H1 (cell line): ENCODE results near the gene LPAR4. TPM values are rescaled to one million over a fixed set of nuclear protein-coding genes. Genes with fewer than 3 reads are reported as not detected.

Source experiments
- CTCF ChIA-PET: fragments of 300-600 bp; sonication (Branson Sonifier 250); formaldehyde crosslinking; loops from one replicate; lab custom pipeline; 2021; ENCODE audit not compliant: partially characterized antibody; lab: Charles Lee
- POLR2A ChIA-PET: fragments of 300-600 bp; sonication (Branson Sonifier 250); formaldehyde crosslinking; loops from one replicate; lab custom pipeline; 2021; ENCODE audit warnings: inconsistent platforms; ENCODE audit not compliant: partially characterized antibody; lab: Charles Lee
- DNase-seq, 2 experiments: peaks; one replicate each; pipeline versions ENCODE4 v3.0.0 to v3.0.0-alpha.2; 2010 to 2022; ENCODE audit warnings: low spot score in 2 of 2, low read depth in 1 of 2, mixed read lengths in 1 of 2
- FAIRE-seq: peaks from 2 replicates; lab custom pipeline; 2011; peaks lifted over from hg19 to GRCh38; lab: Jason Lieb, UNC
- H2AFZ ChIP-seq: 2 replicates; pipeline ENCODE4 v1.8.1; 2012; ENCODE audit warnings: low read length, inconsistent platforms
- H2AK5ac ChIP-seq: 2 replicates; pipeline ENCODE4 v1.6.1; 2013; ENCODE audit warnings: low read depth, low read length
- H2BK120ac ChIP-seq: replicated peaks from 2 replicates; pipeline ENCODE3; 2013; ENCODE audit warnings: low read depth, low read length, inconsistent platforms
- H2BK12ac ChIP-seq: 2 replicates; pipeline ENCODE4 v1.6.1; 2013; ENCODE audit warnings: low read depth, low read length
- H2BK15ac ChIP-seq: 2 replicates; pipeline ENCODE4 v1.6.1; 2013; ENCODE audit warnings: low read length
- H2BK20ac ChIP-seq: 2 replicates; pipeline ENCODE4 v1.6.1; 2013; ENCODE audit warnings: low read length
- H2BK5ac ChIP-seq: 2 replicates; pipeline ENCODE4 v1.6.1; 2013; ENCODE audit warnings: low read depth, low read length
- H3K14ac ChIP-seq: 2 replicates; pipeline ENCODE4 v1.6.1; 2013; ENCODE audit warnings: inconsistent platforms; ENCODE audit not compliant: insufficient read length
- H3K18ac ChIP-seq: 2 replicates; pipeline ENCODE4 v1.6.1; 2013; ENCODE audit warnings: low read length; ENCODE audit errors: extremely low read depth
- H3K23ac ChIP-seq: 2 replicates; pipeline ENCODE4 v1.6.1; 2013; ENCODE audit warnings: inconsistent platforms; ENCODE audit not compliant: insufficient read length
- H3K23me2 ChIP-seq: 2 replicates; pipeline ENCODE4 v1.6.1; 2013; ENCODE audit warnings: low read depth, low read length
- H3K27ac ChIP-seq: 2 replicates; pipeline ENCODE4 v1.6.1; 2011; ENCODE audit warnings: low read depth, low read length, inconsistent platforms
- H3K27me3 ChIP-seq, 4 experiments: replicated peaks in 1 of 4; 1 replicate in 1 of 4; 2 replicates in 3 of 4; pipeline versions ENCODE4 v1.6.1 to v1.8.1; 2011 to 2013; ENCODE audit warnings: low read length in 3 of 4, mild to moderate bottlenecking in 3 of 4, inconsistent platforms in 2 of 4, mixed read lengths in 2 of 4, moderate library complexity in 1 of 4; ENCODE audit not compliant: control insufficient read depth in 3 of 4, insufficient read depth in 3 of 4; ENCODE audit errors: extremely low read depth in 1 of 4
- H3K36me3 ChIP-seq, 4 experiments: 2 replicates each; pipeline versions ENCODE4 v1.6.1 to v1.8.1; 2011 to 2013; ENCODE audit warnings: mild to moderate bottlenecking in 4 of 4, low read length in 3 of 4, moderate library complexity in 2 of 4, control low read depth in 1 of 4, inconsistent platforms in 1 of 4; ENCODE audit not compliant: insufficient read depth in 4 of 4, control insufficient read depth in 2 of 4
- H3K4ac ChIP-seq: replicated peaks from 2 replicates; pipeline ENCODE3; 2013; ENCODE audit warnings: low read length, low read depth, mixed read lengths, inconsistent platforms; ENCODE audit not compliant: insufficient read length
- H3K4me1 ChIP-seq, 4 experiments: replicated peaks in 1 of 4; 1 replicate in 1 of 4; 2 replicates in 3 of 4; pipeline versions ENCODE4 v1.6.1 to v1.8.1; 2011 to 2013; ENCODE audit warnings: low read length in 3 of 4, inconsistent platforms in 2 of 4, mixed read lengths in 1 of 4; ENCODE audit not compliant: insufficient read depth in 4 of 4, control insufficient read depth in 3 of 4
- H3K4me2 ChIP-seq, 2 experiments: 2 replicates each; pipeline versions ENCODE4 v1.6.1 to v1.8.1; 2011 to 2013; ENCODE audit warnings: low read depth in 2 of 2, low read length in 2 of 2, control low read depth in 1 of 2, inconsistent platforms in 1 of 2, mild to moderate bottlenecking in 1 of 2; ENCODE audit not compliant: insufficient read depth in 1 of 2
- H3K4me3 ChIP-seq, 4 experiments: fragments of 200-600, 300-600 bp in 1 of 4; sonication (generic), shearing (Covaris generic), sonication (Bioruptor Twin) in 1 of 4; 2 replicates each; pipeline versions ENCODE4 v1.5.1 to v1.8.1; 2011 to 2016; ENCODE audit warnings: low read length in 4 of 4, low read depth in 3 of 4, control low read depth in 2 of 4, inconsistent platforms in 2 of 4, mild to moderate bottlenecking in 2 of 4, mixed read lengths in 1 of 4, moderate library complexity in 1 of 4; ENCODE audit not compliant: insufficient read depth in 2 of 4; ENCODE audit errors: extremely low read depth in 1 of 4
- H3K56ac ChIP-seq: replicated peaks from 2 replicates; pipeline ENCODE3; 2013; ENCODE audit warnings: low read depth, mild to moderate bottlenecking, mixed read lengths, low read length, inconsistent platforms; ENCODE audit not compliant: insufficient read length
- H3K79me1 ChIP-seq: 2 replicates; pipeline ENCODE4 v1.6.1; 2013; ENCODE audit warnings: low read depth, low read length, control low read depth
- H3K79me2 ChIP-seq, 2 experiments: 2 replicates each; pipeline versions ENCODE4 v1.6.1 to v1.8.1; 2012 to 2013; ENCODE audit warnings: low read length in 2 of 2, mild to moderate bottlenecking in 2 of 2, inconsistent platforms in 1 of 2; ENCODE audit not compliant: insufficient read depth in 2 of 2, control insufficient read depth in 1 of 2
- H3K9ac ChIP-seq, 4 experiments: replicated peaks in 1 of 4; 1 replicate in 1 of 4; 2 replicates in 3 of 4; pipeline versions ENCODE4 v1.6.1 to v1.8.1; 2011 to 2013; ENCODE audit warnings: low read depth in 3 of 4, low read length in 3 of 4, control low read depth in 2 of 4, mild to moderate bottlenecking in 2 of 4, moderate library complexity in 2 of 4, inconsistent platforms in 1 of 4; ENCODE audit errors: extremely low read depth in 1 of 4
- H3K9me3 ChIP-seq, 2 experiments: 2 replicates each; pipeline versions ENCODE4 v1.6.1 to v1.8.1; 2012 to 2013; ENCODE audit warnings: mild to moderate bottlenecking in 2 of 2, moderate library complexity in 2 of 2, control low read depth in 1 of 2, inconsistent platforms in 1 of 2, low read depth in 1 of 2, low read length in 1 of 2, mixed read lengths in 1 of 2; ENCODE audit not compliant: insufficient read depth in 2 of 2
- H4K20me1 ChIP-seq, 2 experiments: replicated peaks in 1 of 2; 2 replicates each; pipeline versions ENCODE3 to v1.8.1; 2011 to 2013; ENCODE audit warnings: inconsistent platforms in 2 of 2, low read length in 2 of 2, mild to moderate bottlenecking in 1 of 2; ENCODE audit not compliant: insufficient read depth in 2 of 2, control insufficient read depth in 1 of 2
- H4K5ac ChIP-seq: 2 replicates; pipeline ENCODE4 v1.6.1; 2013; ENCODE audit warnings: low read length, low read depth, mixed read lengths, inconsistent platforms; ENCODE audit not compliant: insufficient read length
- H4K8ac ChIP-seq: 2 replicates; pipeline ENCODE4 v1.8.0; 2013; ENCODE audit warnings: mild to moderate bottlenecking, moderate library complexity, low read length, inconsistent platforms; ENCODE audit not compliant: insufficient read depth; ENCODE audit errors: extremely low read depth
- H4K91ac ChIP-seq: replicated peaks from 2 replicates; pipeline ENCODE3; 2013; ENCODE audit warnings: low read length, mixed read lengths, inconsistent platforms; ENCODE audit not compliant: insufficient read length
- BCL11A ChIP-seq, 2 experiments: IDR thresholded peaks; one replicate each; pipeline ENCODE4 v1.6.1; 2011; ENCODE audit warnings: low read depth in 2 of 2, low read length in 2 of 2, mild to moderate bottlenecking in 2 of 2
- CBX5 ChIP-seq: fragments of 300-800, 300-1000 bp; sonication (generic); IDR thresholded peaks from 2 replicates; pipeline ENCODE4 v1.7.1; 2016; ENCODE audit warnings: antibody characterized with exemption, low read length, low read depth
- CHD2 ChIP-seq: IDR thresholded peaks from 2 replicates; pipeline ENCODE4 v1.6.1; 2012; ENCODE audit warnings: low read length, improper control_type of control experiment
- CTBP2 ChIP-seq: IDR thresholded peaks from 2 replicates; pipeline ENCODE4 v1.7.0; 2011; ENCODE audit warnings: borderline replicate concordance, mild to moderate bottlenecking, moderate library complexity, mixed read lengths, low read length; ENCODE audit not compliant: insufficient read depth, insufficient read length
- EP300 ChIP-seq, 2 experiments: IDR thresholded peaks; 1 replicate in 1 of 2; 2 replicates in 1 of 2; pipeline ENCODE4 v1.6.1; 2011 to 2012; ENCODE audit warnings: low read depth in 2 of 2, low read length in 2 of 2, mild to moderate bottlenecking in 2 of 2, borderline replicate concordance in 1 of 2, inconsistent platforms in 1 of 2, moderate library complexity in 1 of 2
- EZH2 ChIP-seq: fragments of 200-600 bp; sonication (generic); IDR thresholded peaks from 2 replicates; pipeline ENCODE4 v1.7.1; 2012; ENCODE audit warnings: low read depth, mild to moderate bottlenecking, moderate library complexity, low read length, inconsistent platforms; ENCODE audit not compliant: severe bottlenecking
- FOSL1 ChIP-seq: IDR thresholded peaks from 2 replicates; pipeline ENCODE4 v1.6.1; 2011; ENCODE audit warnings: mild to moderate bottlenecking, low read depth, low read length, moderate library complexity; ENCODE audit not compliant: insufficient read depth
- GABPA ChIP-seq: IDR thresholded peaks from 2 replicates; pipeline ENCODE4 v1.6.1; 2011; ENCODE audit warnings: mild to moderate bottlenecking, low read length, moderate library complexity, borderline replicate concordance; ENCODE audit not compliant: insufficient read depth
- GTF2F1 ChIP-seq: IDR thresholded peaks from 2 replicates; pipeline ENCODE4 v1.6.1; 2012; ENCODE audit warnings: low read depth, low read length, improper control_type of control experiment, borderline replicate concordance
- HDAC2 ChIP-seq, 2 experiments: fragments of 300-600 bp in 1 of 2; sonication (generic) in 1 of 2; IDR thresholded peaks; 2 replicates each; pipeline ENCODE4 v1.6.1; 2011 to 2012; ENCODE audit warnings: low read depth in 2 of 2, low read length in 2 of 2, mild to moderate bottlenecking in 2 of 2, moderate library complexity in 2 of 2, borderline replicate concordance in 1 of 2, inconsistent platforms in 1 of 2
- POLR2AphosphoS5 ChIP-seq: IDR thresholded peaks from 2 replicates; pipeline ENCODE4 v1.6.1; 2011; ENCODE audit warnings: low read depth, low read length
- RFX5 ChIP-seq: IDR thresholded peaks from 2 replicates; pipeline ENCODE4 v1.6.1; 2011; ENCODE audit warnings: low read depth, low read length, improper control_type of control experiment, borderline replicate concordance
- WGBS, 2 experiments: shearing (Covaris generic) in 1 of 2; methylation state at CpG; one replicate each; pipeline versions ENCODE4 v1.1.6 to v1.1.7; 2013 to 2015; ENCODE audit warnings: low lambda C conversion rate in 2 of 2, mixed read lengths in 2 of 2, inconsistent platforms in 1 of 2, low coverage in 1 of 2, missing lambda C conversion rate in 1 of 2; ENCODE audit not compliant: insufficient replicate concordance in 2 of 2, insufficient coverage in 1 of 2, insufficient read length in 1 of 2; ENCODE audit errors: extremely low coverage in 1 of 2, missing lambda C conversion rate in 1 of 2; 5-methylcytosine and 5-hydroxymethylcytosine counted together
- polyA plus RNA-seq, 7 experiments: library from polyadenylated mRNA; depleted of rRNA in 3 of 7; stranded (reverse) in 5 of 7; unstranded in 2 of 7; fragments of >200 nt in 5 of 7; fragments of 200-250 nt in 2 of 7; gene quantifications; 1 replicate in 5 of 7; 2 replicates in 1 of 7; 4 replicates in 1 of 7; pipeline versions ENCODE4 v1.2.1 to v1.2.3, GENCODE V29; 2011 to 2013; ENCODE audit warnings: missing spikeins in 2 of 7, mixed read lengths in 2 of 7
- total RNA-seq: library from RNA; stranded (reverse); fragmentation: NEBNext Ultra II Directional; extraction: Animal tissue kit (Norgen Biotek cat#: 25700); gene quantifications from 2 replicates; pipeline ENCODE4 v1.2.1, GENCODE V29; 2021
- TF ChIP-seq, protein P1 (sequence below): IDR thresholded peaks from 2 replicates; pipeline ENCODE4 v1.6.1; 2012; ENCODE audit warnings: inconsistent platforms

LPAR4 gene
- total and polyA plus RNA-seq, 2 of the 8 experiments (the other 6 are each of a cell fraction or from before 2014, with no cell fraction given), result 7.6 to 16.3 TPM

DNA sequence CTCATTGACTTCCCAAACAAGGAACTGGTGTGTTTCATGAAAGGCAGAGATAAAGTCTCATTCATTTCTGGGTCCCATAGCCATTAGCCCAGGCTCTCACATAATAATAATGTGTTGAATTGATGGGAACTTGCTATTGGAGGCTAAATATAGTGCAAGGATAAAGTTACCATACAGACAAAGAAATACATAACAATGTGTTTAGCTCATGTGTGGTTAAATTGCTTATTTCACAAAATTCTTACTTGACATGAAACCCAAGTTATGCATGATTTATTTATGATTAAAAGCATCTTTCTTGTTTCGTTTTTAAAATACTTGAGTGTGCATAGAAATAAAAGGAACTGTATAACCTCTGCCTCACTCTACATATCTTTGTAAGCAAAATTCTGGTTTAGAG, 37.3 kb upstream of the LPAR4 start:
- Histone ChIP-seq H3K27ac (no peak overlapping the region), H4K91ac (no peak overlapping the region), H4K5ac (no peak overlapping the region), H2BK15ac (no peak overlapping the region), H3K4me3 (no peak overlapping the region), H3K18ac (no peak overlapping the region), H2BK12ac (no peak overlapping the region), H3K79me1 (no peaks in the 10 kb centered on the region), H2BK20ac (no peak overlapping the region), H3K56ac (no peak overlapping the region), H4K8ac (no peak overlapping the region), H3K4ac (no peak overlapping the region), H3K4me2 (no peak overlapping the region), H2BK120ac (no peak overlapping the region), H2AFZ (no peak overlapping the region), H3K36me3 (no peaks in the 10 kb centered on the region), H2BK5ac (no peak overlapping the region), H3K4me1 (no peaks in the 10 kb centered on the region; a peak in 1 of 7 replicates), H4K20me1 (no peaks in the 10 kb centered on the region), H3K27me3 (no peaks in the 10 kb centered on the region), H3K79me2 (no peaks in the 10 kb centered on the region), H3K23me2 (no peaks in the 10 kb centered on the region), H3K14ac (no peak overlapping the region), H2AK5ac (no peak overlapping the region), H3K23ac (no peak overlapping the region), H3K9ac (no peak overlapping the region), H3K9me3 (no peaks in the 10 kb centered on the region)
- FAIRE-seq (no peak), DNase-seq (no peak)
- 82% methylated on average over 1 of the region's 1 CpG; no CpG with 5 or more reads in 1 of the 2 experiments for WGBS, 2 experiments
- ChIA-PET POLR2A (no interaction called here), CTCF (no interaction called here)
- TF ChIP-seq RFX5 (no peak), HDAC2 (IDR thresholded peaks at IDR 0.05; ENCODE audit: borderline replicate concordance in 1 of 2, low read depth in 2 of 2, low read length in 2 of 2) (no peak), CBX5 (no peak), FOSL1 (no peak), CHD2 (no peak), GTF2F1 (no peak), CTBP2 (no peak), EP300 (IDR thresholded peaks at IDR 0.05; ENCODE audit: borderline replicate concordance in 1 of 2, low read depth in 2 of 2, low read length in 2 of 2) (no peak), POLR2AphosphoS5 (no peak), EZH2 (no peak), GABPA (no peak), BCL11A (IDR thresholded peaks at IDR 0.05; ENCODE audit: low read depth in 2 of 2, low read length in 2 of 2) (no peak)
- TF ChIP-seq, protein P1, sequence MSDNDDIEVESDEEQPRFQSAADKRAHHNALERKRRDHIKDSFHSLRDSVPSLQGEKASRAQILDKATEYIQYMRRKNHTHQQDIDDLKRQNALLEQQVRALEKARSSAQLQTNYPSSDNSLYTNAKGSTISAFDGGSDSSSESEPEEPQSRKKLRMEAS, result no peak
